GM12878 (cell line): ENCODE data around the gene DUOX2. TPM values are rescaled to one million over a fixed set of nuclear protein-coding genes. Genes with fewer than 3 reads are reported as not detected.
"Not testable (repeated sequence)": the region's sequence is repeated elsewhere in the genome, so short reads cannot be mapped to it uniquely, and the experiment has no call there.

ENCODE experiments used
- ATAC-seq: fragments of 200-7000 bp; cut with Tn5 transposase; 3 replicates; pipeline ENCODE4 v1.9.1; 2020; ENCODE audit warnings: mild to moderate bottlenecking, moderate library complexity
- BruUV-seq: library from RNA; stranded (reverse); fragments of 400-500 nt; replicated peaks from 2 replicates; lab custom pipeline; 2021; lab: Mats Ljungman, UMichigan
- CTCF ChIA-PET: fragments of 300-600 bp; sonication (Branson Sonifier 250); formaldehyde crosslinking; extraction: SDS; loops from one replicate; lab custom pipeline; 2021; ENCODE audit warnings: inconsistent platforms; lab: Yijun Ruan, JAX
- POLR2A ChIA-PET: fragments of 350-600 bp; formaldehyde crosslinking; extraction: SDS; loops from one replicate; lab custom pipeline; 2021; ENCODE audit warnings: inconsistent platforms; lab: Charles Lee
- RAD21 ChIA-PET: fragments of 300-600 bp; sonication (Branson Sonifier 250); formaldehyde crosslinking; loops from one replicate; lab custom pipeline; 2023; ENCODE audit warnings: antibody characterized with exemption; ENCODE audit not compliant: unreplicated experiment; lab: Charles Lee
- SMC1A ChIA-PET: fragments of 300-600 bp; sonication (Branson Sonifier 250); formaldehyde crosslinking; loops from one replicate; lab custom pipeline; 2023; ENCODE audit not compliant: unreplicated experiment, uncharacterized antibody; lab: Charles Lee
- DNase-seq: peaks from one replicate; pipeline ENCODE4 v3.0.0-alpha.2; 2011; ENCODE audit warnings: low read depth, low spot score
- FAIRE-seq: peaks from 3 replicates; lab custom pipeline; 2011; peaks lifted over from hg19 to GRCh38; lab: Jason Lieb, UNC
- H2AFZ ChIP-seq: 2 replicates; pipeline ENCODE4 v1.6.0; 2011; ENCODE audit warnings: low read depth, low read length, control low read depth; ENCODE audit not compliant: control insufficient read depth
- H3K27ac ChIP-seq: 2 replicates; pipeline ENCODE4 v1.5.1; 2011; ENCODE audit warnings: control low read depth; ENCODE audit not compliant: control insufficient read depth, insufficient read depth
- H3K27me3 ChIP-seq, 2 experiments: replicated peaks in 1 of 2; 2 replicates each; pipeline versions ENCODE4 v1.6.0 to v1.6.1; 2011; ENCODE audit warnings: low read length in 1 of 2; ENCODE audit not compliant: control insufficient read depth in 2 of 2, insufficient read depth in 2 of 2
- H3K36me3 ChIP-seq, 2 experiments: 2 replicates each; pipeline ENCODE4 v1.5.1; 2011; ENCODE audit warnings: low read length in 1 of 2; ENCODE audit not compliant: control insufficient read depth in 2 of 2, insufficient read depth in 2 of 2
- H3K4me1 ChIP-seq: 2 replicates; pipeline ENCODE4 v1.6.1; 2011; ENCODE audit warnings: mild to moderate bottlenecking, low read length, moderate library complexity, mixed read lengths; ENCODE audit not compliant: control insufficient read depth, insufficient read depth
- H3K4me2 ChIP-seq: 2 replicates; pipeline ENCODE4 v1.6.0; 2011; ENCODE audit warnings: control low read depth; ENCODE audit not compliant: control insufficient read depth, insufficient read depth
- H3K4me3 ChIP-seq: fragments of 200-600 bp; sonication (generic); 2 replicates; pipeline ENCODE4 v1.5.1; 2016
- H3K79me2 ChIP-seq: 2 replicates; pipeline ENCODE4 v1.6.0; 2011; ENCODE audit warnings: low read length; ENCODE audit not compliant: control insufficient read depth, insufficient read depth
- H3K9ac ChIP-seq: 2 replicates; pipeline ENCODE4 v1.8.0; 2011; ENCODE audit warnings: low read length, control low read depth, mixed read lengths; ENCODE audit not compliant: control insufficient read depth, insufficient read depth
- H3K9me3 ChIP-seq: replicated peaks from 3 replicates; pipeline ENCODE4 v1.5.1; 2011; ENCODE audit warnings: mild to moderate bottlenecking, low read length; ENCODE audit not compliant: control insufficient read depth, insufficient read depth
- H4K20me1 ChIP-seq: 2 replicates; pipeline ENCODE4 v1.6.0; 2011; ENCODE audit not compliant: control insufficient read depth, insufficient read depth
- ETV6 ChIP-seq, 2 experiments: fragments of 450-650 bp in 1 of 2; IDR thresholded peaks in 1 of 2; conservative IDR thresholded peaks in 1 of 2; 2 replicates each; pipeline ENCODE4 v1.6.1; 2014; ENCODE audit warnings: antibody characterized with exemption in 1 of 2, borderline replicate concordance in 1 of 2, low read depth in 1 of 2, mild to moderate bottlenecking in 1 of 2, moderate library complexity in 1 of 2
- KLF5 ChIP-seq: fragments of 450-650 bp; IDR thresholded peaks from 2 replicates; pipeline ENCODE4 v1.6.1; 2014; ENCODE audit warnings: mild to moderate bottlenecking; ENCODE audit not compliant: partially characterized antibody
- MEF2A ChIP-seq: IDR thresholded peaks from 2 replicates; pipeline ENCODE4 v1.6.1; 2011; ENCODE audit warnings: low read depth, mild to moderate bottlenecking, low read length, moderate library complexity; ENCODE audit not compliant: insufficient read depth
- MYB ChIP-seq: fragments of 150-350 bp; IDR thresholded peaks from 2 replicates; pipeline ENCODE4 v1.6.1; 2014; ENCODE audit warnings: mild to moderate bottlenecking, low read depth, low read length, borderline replicate concordance
- PKNOX1 ChIP-seq: fragments of 450-650 bp; IDR thresholded peaks from 2 replicates; pipeline ENCODE4 v1.6.1; 2016; ENCODE audit warnings: mild to moderate bottlenecking
- POLR2AphosphoS5 ChIP-seq: IDR thresholded peaks from 2 replicates; pipeline ENCODE4 v1.6.1; 2011; ENCODE audit warnings: mild to moderate bottlenecking, low read length, inconsistent platforms
- PRDM15 ChIP-seq: fragments of 450-650 bp; formaldehyde crosslinking; IDR thresholded peaks from 2 replicates; pipeline ENCODE4 v1.4.0; 2020; ENCODE audit warnings: mild to moderate bottlenecking, moderate library complexity
- WGBS: methylation state at CpG from one replicate; pipeline ENCODE4 v1.1.6; 2016; ENCODE audit warnings: low lambda C conversion rate; ENCODE audit not compliant: insufficient replicate concordance, insufficient coverage; ENCODE audit errors: missing lambda C conversion rate; 5-methylcytosine and 5-hydroxymethylcytosine counted together
- in situ Hi-C: fragments of 300-500 bp; cut with MboI; formaldehyde crosslinking; loops from 9 replicates; pipeline ENCODE4 v1.14.3; 2018; ENCODE audit warnings: mixed read lengths
- intact Hi-C: fragments of 100-400 bp; cut with micrococcal nuclease; formaldehyde crosslinking; loops from one replicate; pipeline ENCODE4 v1.14.2; 2022; ENCODE audit not compliant: unreplicated experiment
- polyA plus RNA-seq, 11 experiments: library from polyadenylated mRNA; depleted of rRNA in 4 of 11; unstranded in 6 of 11; stranded (reverse) in 5 of 11; fragments of >200 nt; fragmentation: Nextera tagmentation in 4 of 11; fragmentation: Illumina TruSeq in 1 of 11; extraction: Ambion mirVana in 4 of 11; extraction: Trizol in 1 of 11; gene quantifications; 1 replicate in 1 of 11; 2 replicates in 10 of 11; pipeline versions ENCODE4 v1.2.1 to v1.2.3, GENCODE V29; 2011 to 2016; ENCODE audit warnings: inconsistent platforms in 2 of 11, missing spikeins in 2 of 11, low read depth in 1 of 11
- total RNA-seq, 4 experiments: library from RNA; depleted of rRNA in 3 of 4; stranded (reverse); fragments of >200 nt in 3 of 4; fragmentation: Illumina TruSeq in 1 of 4; extraction: Trizol in 1 of 4; gene quantifications; 2 replicates each; pipeline versions ENCODE4 v1.2.1 to v1.2.3, GENCODE V29; 2013 to 2021
- TF ChIP-seq, protein P1 (sequence below): fragments of 450-650 bp; IDR thresholded peaks from 2 replicates; pipeline ENCODE4 v1.6.1; 2016; ENCODE audit warnings: mild to moderate bottlenecking, moderate library complexity, borderline replicate concordance

Gene DUOX2
- total and polyA plus RNA-seq, 10 of the 15 experiments (the other 5 are each of a cell fraction or from before 2014, with no cell fraction given): 0.05 TPM; not detected in 9

DNA sequence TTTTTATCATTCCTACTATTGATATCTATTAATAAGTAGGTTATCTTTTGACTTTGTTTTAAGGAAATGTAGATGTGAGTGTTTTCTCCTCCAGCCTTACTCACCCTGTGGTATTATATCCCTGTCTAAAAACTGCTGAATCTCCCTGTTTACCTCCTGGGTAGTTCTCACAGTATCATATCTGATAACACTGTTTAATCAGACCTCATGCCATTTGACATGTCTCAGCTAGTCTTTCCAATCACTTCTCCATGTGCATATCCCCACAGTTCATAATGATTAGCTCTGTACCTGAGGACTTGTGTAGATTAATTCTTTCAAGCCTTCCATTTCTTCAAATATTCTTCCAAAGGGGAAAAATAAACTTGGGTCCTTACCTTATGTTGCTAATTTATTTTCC lies 30.7 kb downstream of the DUOX2 start (continued):
- TF ChIP-seq, protein P1, sequence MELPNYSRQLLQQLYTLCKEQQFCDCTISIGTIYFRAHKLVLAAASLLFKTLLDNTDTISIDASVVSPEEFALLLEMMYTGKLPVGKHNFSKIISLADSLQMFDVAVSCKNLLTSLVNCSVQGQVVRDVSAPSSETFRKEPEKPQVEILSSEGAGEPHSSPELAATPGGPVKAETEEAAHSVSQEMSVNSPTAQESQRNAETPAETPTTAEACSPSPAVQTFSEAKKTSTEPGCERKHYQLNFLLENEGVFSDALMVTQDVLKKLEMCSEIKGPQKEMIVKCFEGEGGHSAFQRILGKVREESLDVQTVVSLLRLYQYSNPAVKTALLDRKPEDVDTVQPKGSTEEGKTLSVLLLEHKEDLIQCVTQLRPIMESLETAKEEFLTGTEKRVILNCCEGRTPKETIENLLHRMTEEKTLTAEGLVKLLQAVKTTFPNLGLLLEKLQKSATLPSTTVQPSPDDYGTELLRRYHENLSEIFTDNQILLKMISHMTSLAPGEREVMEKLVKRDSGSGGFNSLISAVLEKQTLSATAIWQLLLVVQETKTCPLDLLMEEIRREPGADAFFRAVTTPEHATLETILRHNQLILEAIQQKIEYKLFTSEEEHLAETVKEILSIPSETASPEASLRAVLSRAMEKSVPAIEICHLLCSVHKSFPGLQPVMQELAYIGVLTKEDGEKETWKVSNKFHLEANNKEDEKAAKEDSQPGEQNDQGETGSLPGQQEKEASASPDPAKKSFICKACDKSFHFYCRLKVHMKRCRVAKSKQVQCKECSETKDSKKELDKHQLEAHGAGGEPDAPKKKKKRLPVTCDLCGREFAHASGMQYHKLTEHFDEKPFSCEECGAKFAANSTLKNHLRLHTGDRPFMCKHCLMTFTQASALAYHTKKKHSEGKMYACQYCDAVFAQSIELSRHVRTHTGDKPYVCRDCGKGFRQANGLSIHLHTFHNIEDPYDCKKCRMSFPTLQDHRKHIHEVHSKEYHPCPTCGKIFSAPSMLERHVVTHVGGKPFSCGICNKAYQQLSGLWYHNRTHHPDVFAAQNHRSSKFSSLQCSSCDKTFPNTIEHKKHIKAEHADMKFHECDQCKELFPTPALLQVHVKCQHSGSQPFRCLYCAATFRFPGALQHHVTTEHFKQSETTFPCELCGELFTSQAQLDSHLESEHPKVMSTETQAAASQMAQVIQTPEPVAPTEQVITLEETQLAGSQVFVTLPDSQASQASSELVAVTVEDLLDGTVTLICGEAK: no peak
- TF ChIP-seq MEF2A: no peak
- TF ChIP-seq KLF5: no peak
- no peak for TF ChIP-seq MYB
- TF ChIP-seq PKNOX1: no peak
- TF ChIP-seq PRDM15: no peak
- TF ChIP-seq ETV6 (conservative IDR thresholded peaks at IDR 0.05 in 1 of 2, IDR thresholded peaks at IDR 0.05 in 1 of 2; ENCODE audit: borderline replicate concordance in 1 of 2, low read depth in 1 of 2): no peak
- TF ChIP-seq POLR2AphosphoS5: no peak

- H2AFZ ChIP-seq, BruUV-seq, H3K9me3 ChIP-seq, CTCF ChIA-PET, H3K9ac ChIP-seq, POLR2A ChIA-PET, H4K20me1 ChIP-seq, in situ Hi-C loops, H3K4me3 ChIP-seq, H3K27ac ChIP-seq, ATAC-seq, RAD21 ChIA-PET, H3K79me2 ChIP-seq, intact Hi-C loops, SMC1A ChIA-PET, H3K27me3 ChIP-seq, H3K4me2 ChIP-seq, DNase-seq, FAIRE-seq, H3K4me1 ChIP-seq, H3K36me3 ChIP-seq: not testable (repeated sequence)
- 65% methylated on average over 10 of the region's 10 CpGs for WGBS
Measured at GRCh38 chr15:45082412-45082811, 31.6 kb downstream of the DUOX2 start.
